SKM-1 (cell line): ENCODE results near the gene YTHDF1.

Source experiments
- DNase-seq: peaks from one replicate; lab custom pipeline; 2025; ENCODE audit not compliant: unreplicated experiment; lab: John Stamatoyannopoulos, UW

YTHDF1 gene

DNA sequence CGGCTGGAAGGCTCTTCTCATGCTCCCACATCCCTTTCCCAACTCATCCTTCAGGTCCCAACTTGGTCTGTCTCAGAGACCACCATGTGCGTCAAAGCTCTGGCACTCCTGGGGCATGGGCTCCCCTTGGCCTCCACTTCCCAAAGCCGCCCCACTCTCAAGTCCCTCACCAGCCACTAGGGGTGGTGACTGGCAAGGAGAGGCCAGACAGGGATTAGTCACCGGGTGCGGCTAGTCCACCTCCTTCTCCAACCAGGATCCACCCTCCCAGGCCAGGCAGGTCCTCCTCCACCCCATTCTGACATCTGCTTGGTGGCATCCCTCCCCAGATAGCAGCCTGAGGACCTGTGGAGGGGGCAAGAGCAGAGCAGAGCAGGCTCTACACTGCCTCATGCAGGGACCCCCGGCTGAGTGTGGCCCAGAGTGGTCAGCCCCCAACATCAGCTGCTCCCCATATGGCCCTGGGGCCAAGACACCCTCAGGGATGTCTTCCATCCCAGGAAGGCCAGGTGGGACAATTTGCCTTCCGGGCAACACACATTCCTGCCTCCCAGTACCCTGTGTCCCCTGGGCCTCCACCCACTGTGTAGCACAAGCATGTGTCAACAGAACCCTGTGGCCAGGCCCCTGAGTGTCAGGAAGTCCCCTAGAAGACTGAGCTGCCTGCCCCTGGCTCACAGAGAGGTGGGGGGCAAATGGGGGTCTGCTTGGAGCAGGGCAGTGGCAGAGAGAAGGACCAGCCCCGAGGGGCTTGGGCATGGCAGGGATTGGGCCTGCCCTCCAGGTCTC is 29.2 kb downstream of the YTHDF1 start:
- DNase-seq, result no peak

DNA sequence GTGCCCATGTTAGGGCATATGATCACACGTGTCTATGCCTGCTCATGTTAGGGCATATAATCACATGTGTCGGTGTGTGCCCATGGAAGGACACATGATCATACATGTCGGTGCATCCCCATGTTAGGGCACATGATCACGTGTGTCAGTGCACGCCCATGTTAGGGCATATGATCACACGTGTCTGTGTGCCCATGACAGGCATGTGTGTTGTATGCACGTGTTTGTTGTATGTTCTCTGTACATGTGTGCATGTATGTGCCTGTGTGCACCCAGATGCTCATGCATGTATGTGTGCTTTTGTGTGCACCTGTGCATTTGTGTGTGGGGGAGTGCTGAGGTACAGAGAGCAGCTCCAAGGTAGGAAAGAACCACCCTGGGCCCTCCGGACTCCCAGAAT is 29.8 kb downstream of the YTHDF1 start:
- no peak for DNase-seq

DNA sequence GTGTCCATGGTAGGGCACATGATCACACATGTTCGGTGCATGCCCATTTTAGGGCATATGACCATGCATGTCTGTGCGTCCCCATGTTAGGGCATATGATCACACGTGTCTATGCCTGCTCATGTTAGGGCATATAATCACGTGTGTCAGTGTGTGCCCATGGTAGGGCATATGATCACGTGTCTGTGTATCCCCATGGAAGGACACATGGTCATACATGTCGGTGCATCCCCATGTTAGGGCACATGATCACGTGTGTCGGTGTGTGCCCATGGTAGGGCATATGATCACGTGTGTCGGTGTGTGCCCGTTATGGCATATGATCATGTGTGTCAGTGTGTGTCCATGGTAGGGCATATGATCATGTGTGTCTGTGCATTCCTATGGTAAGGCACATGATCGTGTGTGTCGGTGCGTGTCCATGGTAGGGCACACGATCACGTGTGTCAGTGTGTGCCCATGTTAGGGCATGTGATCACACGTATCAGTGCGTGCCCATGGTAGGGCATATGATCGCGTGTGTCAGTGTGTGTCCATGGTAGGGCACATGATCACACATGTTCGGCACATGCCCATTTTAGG is 30.6 kb downstream of the YTHDF1 start:
- DNase-seq, result no peak

DNA sequence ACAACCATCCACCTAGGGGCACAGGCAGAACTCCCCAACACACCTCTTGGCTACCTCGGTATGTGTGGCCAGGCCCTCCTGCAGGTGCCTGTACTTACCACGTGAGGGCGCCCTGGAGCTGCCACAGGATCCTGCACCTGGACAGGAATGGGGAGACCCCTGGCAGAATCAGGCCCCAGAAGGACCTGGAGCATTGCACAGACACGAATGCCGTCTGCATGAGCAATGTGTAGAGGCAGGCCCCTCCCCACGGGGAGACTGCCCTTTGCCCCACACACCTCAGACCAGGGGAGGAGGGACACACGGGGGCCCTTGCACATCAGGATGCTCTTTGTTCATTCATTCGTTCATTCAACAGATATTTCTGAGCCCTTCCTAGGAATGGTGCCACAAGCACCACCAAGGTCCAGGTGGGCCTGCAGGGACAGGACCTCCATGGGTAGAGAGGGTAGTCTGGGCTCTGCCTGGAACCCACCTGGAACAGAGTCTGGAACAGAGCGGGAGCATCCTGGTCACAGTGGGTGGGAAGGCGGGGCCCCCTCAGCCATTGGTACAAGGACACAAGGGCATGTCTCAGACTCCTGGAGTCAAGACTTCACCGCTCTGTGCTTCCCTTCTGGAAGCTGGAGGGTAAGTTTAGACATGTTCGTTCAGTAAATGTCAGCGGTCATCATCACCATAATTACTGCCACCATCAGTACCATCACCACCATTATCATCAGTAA is 32.3 kb downstream of the YTHDF1 start:
- no peak for DNase-seq

DNA sequence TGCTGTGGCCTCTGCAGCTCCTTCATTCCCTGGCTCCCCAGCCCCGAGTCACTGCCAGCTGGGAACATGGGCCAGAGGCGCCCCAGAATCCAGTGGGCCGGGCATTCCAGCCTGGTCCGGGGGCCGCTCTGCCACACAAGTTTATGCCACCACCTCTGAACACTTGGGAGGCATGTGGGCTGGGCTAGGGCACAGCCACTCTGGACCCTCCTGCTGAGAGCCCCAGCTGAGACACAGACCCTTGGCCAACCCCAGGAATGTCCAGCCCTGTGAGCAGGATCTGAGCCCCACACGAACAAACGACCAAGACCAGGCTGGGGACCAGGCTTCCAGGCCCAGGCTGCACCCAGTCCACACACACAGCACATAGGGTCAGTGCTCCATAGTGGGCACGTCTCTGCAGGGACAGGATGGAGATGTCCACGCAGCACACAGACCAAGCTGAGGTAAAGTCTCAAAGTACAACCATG is 33.0 kb downstream of the YTHDF1 start:
- no peak for DNase-seq

DNA sequence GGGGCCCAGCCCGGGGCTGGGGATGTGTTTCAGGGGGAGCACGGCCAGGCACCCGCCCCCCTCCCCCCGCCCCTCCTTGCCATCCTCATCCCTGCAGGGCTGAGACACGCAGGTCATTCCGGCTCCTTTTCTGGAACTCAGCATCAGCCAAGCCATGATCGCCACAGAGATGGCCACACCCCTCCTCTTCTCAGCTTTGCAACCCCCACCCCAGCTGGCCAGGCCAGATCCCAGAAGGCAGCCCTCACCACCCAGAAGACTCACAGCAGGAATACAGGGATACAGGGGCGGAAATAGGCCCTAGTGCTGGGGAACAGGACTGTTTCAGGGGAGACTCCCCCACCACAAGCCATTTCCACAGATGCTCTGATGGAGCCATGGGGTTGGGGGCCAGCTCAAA is 33.5 kb downstream of the YTHDF1 start:
- DNase-seq, result no peak

DNA sequence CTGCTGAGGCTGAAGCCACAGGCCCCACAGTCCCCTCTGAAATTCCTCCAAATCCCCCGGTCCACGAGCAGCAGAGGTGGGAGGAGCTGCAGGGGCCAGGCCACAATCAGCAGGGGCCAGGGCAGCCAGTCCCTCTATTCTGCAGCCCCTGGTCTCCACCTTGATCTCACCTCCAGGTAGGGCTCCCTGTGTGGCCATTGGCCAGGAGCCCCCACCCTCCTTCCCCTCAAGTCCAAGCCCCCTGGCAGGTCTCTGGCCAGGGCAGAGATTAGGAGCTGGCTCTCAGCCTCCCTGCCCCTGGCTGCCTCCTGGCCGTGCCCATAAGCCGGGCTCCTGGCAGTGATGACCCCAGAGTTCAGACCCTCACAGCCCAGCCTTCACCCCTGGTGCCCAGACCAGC is 34.7 kb downstream of the YTHDF1 start:
- DNase-seq, result no peak

DNA sequence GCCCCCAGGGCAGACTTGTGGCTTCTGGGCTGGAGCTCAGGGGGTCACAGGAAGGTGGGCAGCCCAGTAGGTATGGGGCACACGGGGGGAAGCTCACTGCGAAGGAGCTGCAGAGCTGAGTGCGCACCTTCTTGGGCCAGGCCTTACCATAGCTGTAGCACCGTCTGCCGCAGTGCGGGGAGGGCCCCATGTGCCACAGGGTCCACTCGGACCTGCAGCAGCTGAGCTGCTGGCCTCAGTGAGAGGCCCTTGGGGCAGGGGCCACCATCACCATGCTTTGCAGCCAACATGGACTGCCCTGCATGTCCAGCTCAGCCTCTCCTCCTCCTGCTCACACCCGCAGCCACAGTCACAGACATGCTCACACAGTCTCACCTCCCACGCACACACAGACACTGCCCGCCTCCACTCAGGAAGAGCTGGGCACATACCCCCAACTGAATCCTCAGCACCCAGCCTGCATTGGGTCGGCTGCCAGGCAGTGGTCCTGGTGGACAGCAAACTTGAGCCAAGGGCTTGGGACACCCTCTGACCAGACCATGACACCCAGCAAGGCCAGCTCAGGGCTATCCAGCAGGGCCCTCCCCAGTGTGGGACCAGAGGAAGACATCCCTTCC is 35.3 kb downstream of the YTHDF1 start:
- DNase-seq, result no peak

DNA sequence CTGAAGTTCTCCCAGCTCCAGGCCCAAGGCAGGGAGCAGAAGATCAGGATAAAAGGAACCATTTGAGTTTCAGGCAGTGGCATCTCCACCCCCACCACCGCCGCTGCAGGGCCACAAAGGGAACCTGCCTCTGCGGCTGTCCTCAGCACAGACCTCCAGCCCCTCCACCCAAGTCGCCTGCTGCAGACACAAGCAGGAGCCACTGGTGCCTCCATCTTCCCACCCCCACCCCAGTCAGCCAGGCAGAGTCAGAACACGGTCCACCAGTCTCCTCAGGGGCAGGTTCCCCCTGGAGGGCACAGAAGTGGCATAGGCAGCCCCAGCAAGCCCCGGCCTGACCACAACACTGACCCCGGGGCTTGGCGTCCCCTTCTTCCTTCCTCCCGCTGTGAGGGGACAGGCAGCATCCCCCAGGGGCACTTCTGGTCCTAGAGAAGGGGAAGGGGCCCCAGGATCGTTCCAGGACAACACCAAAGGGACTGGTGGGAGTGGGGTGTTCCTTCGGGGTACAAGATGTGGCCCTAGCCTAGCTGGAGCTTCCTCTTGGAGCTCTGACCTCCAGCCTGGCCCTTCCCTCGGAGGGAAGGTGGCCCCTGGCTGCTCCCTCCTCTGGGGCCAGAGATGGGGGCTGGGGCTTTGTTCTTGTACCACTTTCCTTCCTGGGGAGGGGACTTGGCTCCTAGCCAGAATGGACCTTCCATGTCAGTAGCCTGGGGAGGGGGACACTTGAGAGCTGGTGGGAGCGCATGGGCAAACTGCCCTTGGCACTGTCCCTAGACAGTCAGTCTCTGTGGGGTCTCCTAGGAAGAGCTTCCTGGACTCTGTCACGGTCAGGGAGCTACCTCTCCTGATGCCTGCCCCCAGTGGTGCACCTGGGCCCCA is 36.0 kb downstream of the YTHDF1 start:
- DNase-seq, result no peak

DNA sequence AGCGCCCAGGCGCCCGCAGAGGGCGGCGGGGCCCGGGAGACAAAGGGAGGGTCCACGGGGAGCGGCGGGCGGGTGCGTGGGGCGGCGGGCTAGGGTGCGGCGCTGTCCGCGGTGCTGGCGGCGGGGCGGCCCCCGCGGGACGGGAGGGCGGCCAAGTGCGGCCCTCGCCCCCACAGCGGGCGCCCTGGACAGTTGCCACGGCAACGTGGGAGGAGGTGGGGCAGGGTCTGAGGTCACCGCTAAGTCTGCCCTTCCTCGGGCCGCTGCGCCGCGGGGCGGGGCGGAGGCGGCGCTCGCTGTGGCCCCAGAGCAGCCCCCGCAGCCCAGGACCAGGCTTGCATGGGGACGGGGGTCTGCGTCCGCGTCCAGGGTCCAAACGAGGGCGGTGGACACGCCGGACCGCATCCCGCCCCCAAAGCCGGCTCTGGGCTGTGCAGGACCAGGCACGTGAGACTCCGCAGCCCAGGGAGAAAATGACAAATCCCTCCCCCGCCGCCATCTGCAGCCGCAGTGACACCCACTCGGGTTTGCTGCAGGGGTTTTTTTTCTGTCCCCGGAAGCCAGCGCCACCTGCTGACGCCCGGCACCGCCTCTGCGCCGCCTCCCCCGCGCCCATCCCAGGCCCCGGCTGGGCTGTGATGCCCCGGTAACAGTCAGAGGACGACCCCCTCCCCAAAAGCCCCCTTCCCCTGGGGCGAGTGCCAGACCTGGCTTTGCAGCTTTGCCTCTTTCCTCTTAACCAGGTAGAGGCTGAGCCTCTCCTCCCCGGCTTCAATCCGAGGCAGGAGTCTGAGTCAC is 36.8 kb downstream of the YTHDF1 start:
- no peak for DNase-seq

DNA sequence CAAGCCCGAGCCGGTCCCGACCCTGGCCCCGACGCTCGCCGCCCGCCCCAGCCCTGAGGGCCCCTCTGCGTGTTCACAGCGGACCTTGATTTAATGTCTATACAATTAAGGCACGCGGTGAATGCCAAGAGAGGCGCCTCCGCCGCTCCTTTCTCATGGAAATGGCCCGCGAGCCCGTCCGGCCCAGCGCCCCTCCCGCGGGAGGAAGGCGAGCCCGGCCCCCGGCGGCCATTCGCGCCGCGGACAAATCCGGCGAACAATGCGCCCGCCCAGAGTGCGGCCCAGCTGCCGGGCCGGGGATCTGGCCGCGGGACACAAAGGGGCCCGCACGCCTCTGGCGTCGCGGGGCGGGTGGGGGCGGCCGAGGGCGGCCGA is 37.5 kb downstream of the YTHDF1 start:
- DNase-seq, result no peak

DNA sequence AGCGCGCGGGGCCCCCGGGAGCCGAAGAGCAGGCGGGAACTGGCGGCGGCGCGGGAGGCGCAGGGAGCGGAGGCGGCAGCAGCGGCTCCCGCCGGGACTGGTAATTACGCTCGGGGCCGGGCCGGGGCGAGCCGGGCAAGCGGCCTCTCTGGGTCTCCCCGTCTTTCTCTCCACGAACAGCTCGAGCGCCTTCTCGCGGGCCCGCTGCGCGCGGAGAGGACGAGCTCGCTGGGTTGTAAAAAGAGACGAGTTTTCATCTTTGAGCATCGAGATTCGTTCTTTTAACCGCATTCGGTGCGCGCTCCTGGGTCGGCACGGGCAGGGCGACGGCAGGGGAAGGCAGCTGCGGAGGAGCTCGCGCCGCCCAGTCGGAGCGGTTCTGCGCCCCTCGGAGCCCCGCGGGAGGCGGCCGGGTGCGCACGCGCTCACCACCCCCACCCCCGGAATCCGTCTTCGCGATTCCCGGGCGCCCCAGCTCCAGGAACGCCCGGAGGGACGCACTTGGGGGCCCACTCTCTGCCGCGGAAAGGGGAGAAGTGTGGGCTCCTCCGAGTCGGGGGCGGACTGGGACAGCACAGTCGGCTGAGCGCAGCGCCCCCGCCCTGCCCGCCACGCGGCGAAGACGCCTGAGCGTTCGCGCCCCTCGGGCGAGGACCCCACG is 38.0 kb downstream of the YTHDF1 start:
- no peak for DNase-seq

DNA sequence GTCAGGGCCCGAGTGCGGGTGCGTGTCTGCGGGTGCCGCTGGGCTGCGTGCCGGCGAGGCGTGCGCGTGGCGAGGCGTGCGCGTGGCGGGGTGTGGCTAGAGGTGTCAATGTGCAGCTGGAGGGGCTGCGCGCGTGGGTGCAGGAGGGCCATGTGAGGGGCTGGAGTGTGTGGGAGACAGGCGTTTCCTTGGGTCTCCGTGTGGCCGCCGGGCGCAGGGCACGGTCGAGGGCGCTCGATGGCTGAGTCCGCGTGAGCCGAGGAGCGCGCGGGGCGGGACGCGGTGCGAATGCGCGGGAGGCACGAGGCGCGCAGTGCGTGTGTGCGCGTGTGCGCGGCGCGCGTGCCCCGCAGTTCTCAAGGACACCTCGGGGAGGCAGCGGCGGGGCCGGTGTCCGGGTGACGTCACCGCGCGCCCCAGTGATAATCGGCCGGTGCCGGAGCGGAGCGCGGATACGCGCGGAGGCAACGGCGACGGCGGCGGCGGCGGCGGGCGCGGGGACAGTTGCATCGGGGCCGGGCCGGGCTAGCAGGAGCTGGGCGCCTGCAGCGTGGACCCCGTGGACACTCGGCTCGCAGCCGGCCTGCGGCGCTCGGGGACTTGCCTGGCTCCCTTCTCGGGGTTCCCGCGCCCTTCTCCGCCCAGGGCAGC is 38.7 kb downstream of the YTHDF1 start:
- no peak for DNase-seq

DNA sequence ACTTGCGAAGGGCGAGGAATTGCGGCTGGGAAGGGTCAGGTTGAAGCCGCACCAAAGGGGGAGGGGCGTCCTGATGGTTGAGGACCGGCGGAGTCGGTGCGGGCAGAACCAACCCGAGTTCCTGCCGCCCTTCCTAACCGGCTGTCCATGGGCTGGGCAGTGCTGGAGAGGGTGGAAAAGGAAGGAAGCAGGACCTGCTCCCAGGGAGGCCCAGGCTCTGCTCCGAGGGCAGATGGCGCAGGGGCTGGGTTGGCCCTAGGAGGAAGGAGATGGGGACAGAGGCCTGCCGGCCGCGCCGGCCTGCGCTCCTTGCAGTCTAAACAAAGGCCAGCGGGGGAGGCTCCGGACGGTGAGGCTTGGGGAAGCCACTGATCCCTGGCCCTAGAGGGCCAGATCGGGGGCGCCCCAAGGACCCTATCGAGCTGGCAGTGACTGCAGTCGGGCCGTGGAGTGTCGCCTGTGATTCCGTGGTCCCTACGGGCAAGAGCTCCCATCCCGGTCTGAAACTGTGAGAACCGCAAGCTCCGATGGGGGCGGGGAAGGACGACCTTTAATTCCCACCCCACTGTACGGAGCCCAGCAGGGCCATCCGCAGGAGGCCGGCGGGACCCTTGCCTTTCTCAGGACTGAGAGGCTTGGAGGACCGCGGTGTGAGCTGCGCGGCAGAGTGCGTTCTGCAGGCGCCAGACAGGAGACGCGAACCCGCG is 39.4 kb downstream of the YTHDF1 start:
- DNase-seq, result no peak

DNA sequence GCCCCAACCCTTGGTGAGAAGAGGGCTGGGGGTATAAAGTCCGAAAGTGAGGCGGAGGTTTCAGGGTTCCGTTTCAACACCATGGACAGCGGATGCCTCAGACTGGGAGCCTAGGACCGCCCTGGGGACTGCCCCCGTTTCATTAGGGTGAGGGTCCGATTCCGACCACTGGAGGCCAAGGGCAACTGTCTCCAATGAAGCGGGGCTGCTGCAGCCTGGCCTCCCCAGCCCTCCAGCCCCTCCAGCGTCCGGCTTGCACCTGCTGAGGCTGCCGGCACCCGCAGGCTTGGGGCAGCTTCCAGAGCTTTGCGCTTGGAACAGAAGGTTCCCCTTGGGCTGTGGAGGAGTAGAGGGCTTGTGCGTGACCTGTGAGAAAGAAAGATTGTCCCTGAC is 39.9 kb downstream of the YTHDF1 start:
- no peak for DNase-seq

DNA sequence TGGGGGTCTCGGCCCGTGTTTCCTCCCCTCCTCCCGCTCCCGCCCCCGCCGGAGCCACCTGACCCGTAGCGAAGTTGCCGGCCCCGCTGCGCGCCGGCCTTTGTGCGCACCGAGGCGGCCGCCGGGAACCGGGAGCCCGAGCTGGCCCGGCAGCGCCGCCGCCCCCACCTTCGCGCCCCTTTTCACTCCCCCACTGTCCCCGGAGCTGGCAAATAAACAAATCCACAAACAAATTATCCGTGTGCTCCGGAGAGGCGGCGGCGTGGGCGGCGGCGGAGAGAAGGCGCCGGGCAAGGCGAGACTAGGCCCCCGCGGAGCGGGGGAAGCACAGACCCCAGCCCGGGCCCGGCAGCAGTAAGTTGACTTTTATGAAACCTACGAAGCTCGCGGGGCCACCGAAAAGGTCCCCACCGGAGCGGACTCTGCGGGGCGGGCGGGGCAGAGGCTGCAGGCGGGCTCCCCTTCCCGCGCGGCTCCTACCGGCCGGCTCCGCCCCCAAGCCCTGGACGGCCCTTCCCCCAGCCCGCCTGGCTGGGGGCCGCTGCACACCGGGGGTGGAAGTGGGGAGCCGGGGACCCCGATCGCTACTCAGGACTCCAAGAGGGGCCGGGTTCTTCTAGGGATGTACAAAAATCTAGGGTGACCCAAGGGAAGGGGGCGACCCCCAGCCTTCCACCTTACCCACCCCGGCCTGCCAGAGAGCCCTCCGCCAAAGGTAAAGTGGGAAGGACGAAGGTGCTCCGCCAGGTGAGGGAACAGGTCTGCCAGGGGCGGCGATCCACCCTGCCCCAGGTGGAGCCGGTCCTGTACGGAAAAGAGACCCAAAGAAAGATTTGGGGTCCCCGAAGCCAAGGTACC is 40.7 kb downstream of the YTHDF1 start:
- DNase-seq, result no peak

DNA sequence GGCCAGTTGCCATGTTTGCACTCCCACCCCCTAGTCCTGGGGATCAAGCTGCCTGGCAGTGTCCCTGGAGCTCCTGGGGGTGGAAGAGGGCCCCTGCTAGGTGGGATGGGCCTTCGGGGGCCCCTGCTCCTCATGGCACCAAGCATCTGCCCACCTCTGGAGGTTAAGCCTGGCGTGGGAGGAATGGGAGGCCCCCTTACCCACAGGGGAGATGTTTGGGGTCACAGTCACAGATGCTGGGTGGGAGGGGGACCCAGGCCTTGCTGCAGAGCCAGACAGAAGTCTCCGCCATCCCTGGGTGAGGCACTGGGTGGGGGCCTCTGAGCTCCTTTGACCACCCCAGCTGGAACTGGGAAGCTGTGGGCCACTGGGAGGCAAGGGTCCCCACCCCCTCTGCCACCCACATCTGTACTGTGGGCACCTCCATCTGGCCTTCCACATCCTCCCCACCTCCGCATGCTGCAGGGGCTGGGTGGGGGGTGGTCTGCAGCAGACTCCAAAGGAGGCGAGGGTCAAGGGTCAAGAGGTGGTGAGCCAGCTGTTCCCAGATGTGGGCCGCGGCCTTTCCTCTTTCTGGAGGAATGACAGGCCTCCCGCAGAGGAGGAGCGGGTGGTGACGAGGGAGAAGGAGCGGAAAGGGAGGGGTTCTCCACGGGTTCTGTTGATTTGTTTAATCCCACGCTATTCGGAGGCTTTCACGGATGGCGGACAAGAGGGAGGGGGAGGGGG is 41.5 kb downstream of the YTHDF1 start:
- DNase-seq, result no peak
